HFF-Myc (cell line): ENCODE measurements around the gene ADGRG3.

ENCODE experiments used
- DNase-seq: peaks from one replicate; pipeline ENCODE4 v3.0.0-alpha.2; 2011; ENCODE audit warnings: low read depth; ENCODE audit errors: extremely low read depth
- H3K4me3 ChIP-seq: replicated peaks from 2 replicates; pipeline ENCODE4 v1.5.1; 2011; ENCODE audit warnings: low read depth, mild to moderate bottlenecking, control low read depth, low read length
- CTCF ChIP-seq: IDR thresholded peaks from 2 replicates; pipeline ENCODE4 v1.5.1; 2012; ENCODE audit warnings: mild to moderate bottlenecking, low read depth, low read length, control low read depth; ENCODE audit errors: missing control alignments

Gene ADGRG3

GRCh38 chr16:57694725-57695679 lies 26.9 kb downstream of the ADGRG3 start, which contains the start of gene DRC7:
Gene DRC7 (plus strand): TSS chr16:57694806. CDS start chr16:57697950, 3,144 bp downstream.
- H3K4me3 ChIP-seq = no peak within 1 kb of the TSS
- no peak for DNase-seq
- TF ChIP-seq CTCF = no peak

- no peak overlapping the region for H3K4me3 ChIP-seq
- no peak for DNase-seq
- no peak for TF ChIP-seq CTCF
These were observed 27.6 kb downstream of the ADGRG3 start for GRCh38 chr16:57695680-57696069.

GRCh38 chr16:57696240-57696639 lies 28.1 kb downstream of the ADGRG3 start:
- no peak for DNase-seq
- H3K4me3 ChIP-seq = no peak overlapping the region
- TF ChIP-seq CTCF = no peak

GRCh38 chr16:57697896-57698537 lies 29.9 kb downstream of the ADGRG3 start:
- no peak for TF ChIP-seq CTCF

GRCh38 chr16:57698812-57699405 lies 30.8 kb downstream of the ADGRG3 start:
- no peak for DNase-seq
- TF ChIP-seq CTCF = no peak
- H3K4me3 ChIP-seq = no peak overlapping the region

More at GRCh38 chr16:57697896-57698537, 29.9 kb downstream of the ADGRG3 start:
- H3K4me3 ChIP-seq = no peak overlapping the region
- no peak for DNase-seq

GRCh38 chr16:57699481-57699880 lies 31.4 kb downstream of the ADGRG3 start:
- H3K4me3 ChIP-seq = no peak overlapping the region
- DNase-seq = no peak
- no peak for TF ChIP-seq CTCF
